WTC11 (cell line): ENCODE results near the gene VAMP1. TPM values are rescaled to one million over a fixed set of nuclear protein-coding genes. Genes with fewer than 3 reads are reported as not detected.

Experiments
- ATAC-seq: fragments of 200-7000 bp; cut with Tn5 transposase; 2 replicates; pipeline ENCODE4 v1.10.0; 2021; ENCODE audit warnings: mild to moderate bottlenecking, moderate library complexity
- CTCF ChIA-PET: fragments of 300-600 bp; sonication (Branson Sonifier 250); formaldehyde crosslinking; loops from one replicate; lab custom pipeline; 2021; ENCODE audit warnings: antibody characterized with exemption; lab: Charles Lee
- POLR2A ChIA-PET: fragments of 350-600 bp; sonication (Branson Sonifier 250); formaldehyde crosslinking; loops from one replicate; lab custom pipeline; 2021; ENCODE audit warnings: antibody characterized with exemption; lab: Charles Lee
- DNase-seq: peaks from one replicate; pipeline ENCODE4 v3.0.0; 2021; ENCODE audit warnings: low spot score
- H3K27ac Mint-ChIP-seq: 2 replicates; pipeline ENCODE4 v1.8.0; 2021; ENCODE audit warnings: mixed read lengths
- H3K27me3 Mint-ChIP-seq: 2 replicates; pipeline ENCODE4 v1.8.0; 2021; ENCODE audit warnings: low read depth, mild to moderate bottlenecking, moderate library complexity, mixed read lengths
- H3K36me3 Mint-ChIP-seq: 2 replicates; pipeline ENCODE4 v1.8.0; 2021; ENCODE audit warnings: mixed read lengths
- H3K4me1 Mint-ChIP-seq: 2 replicates; pipeline ENCODE4 v1.8.0; 2022; ENCODE audit warnings: mixed read lengths
- H3K4me3 Mint-ChIP-seq: 2 replicates; pipeline ENCODE4 v1.8.0; 2021; ENCODE audit warnings: mild to moderate bottlenecking, moderate library complexity, mixed read lengths
- H3K9me3 Mint-ChIP-seq: 2 replicates; pipeline ENCODE4 v1.8.0; 2021; ENCODE audit warnings: mixed read lengths
- CBFB ChIP-seq: sonication (generic); formaldehyde crosslinking; IDR thresholded peaks from 2 replicates; pipeline ENCODE4 v1.8.1; 2022; ENCODE audit warnings: mild to moderate bottlenecking, low read depth, missing genetic modification reagents
- CDX4 ChIP-seq: fragments of 250-450 bp; sonication (Bioruptor Pico); IDR thresholded peaks from 2 replicates; pipeline ENCODE4 v1.9.0; 2021; ENCODE audit warnings: moderate library complexity, mild to moderate bottlenecking, inconsistent platforms, borderline replicate concordance
- CREM ChIP-seq: sonication (generic); formaldehyde crosslinking; IDR thresholded peaks from 2 replicates; pipeline ENCODE4 v1.8.1; 2022; ENCODE audit warnings: mild to moderate bottlenecking, missing genetic modification reagents, moderate library complexity
- ESRRA ChIP-seq: sonication (generic); formaldehyde crosslinking; IDR thresholded peaks from 2 replicates; pipeline ENCODE4 v1.8.1; 2022; ENCODE audit warnings: mild to moderate bottlenecking, missing genetic modification reagents, borderline replicate concordance
- JUN ChIP-seq: sonication (generic); formaldehyde crosslinking; IDR thresholded peaks from 2 replicates; pipeline ENCODE4 v1.8.0; 2023; ENCODE audit warnings: mild to moderate bottlenecking, missing genetic modification reagents
- NR2C2 ChIP-seq: sonication (generic); formaldehyde crosslinking; IDR thresholded peaks from 2 replicates; pipeline ENCODE4 v1.8.0; 2022; ENCODE audit warnings: mild to moderate bottlenecking, missing genetic modification reagents
- OVOL2 ChIP-seq: fragments of 250-450 bp; sonication (Bioruptor Pico); IDR thresholded peaks from 2 replicates; pipeline ENCODE4 v1.9.0; 2021; ENCODE audit warnings: mild to moderate bottlenecking, borderline replicate concordance
- SMAD4 ChIP-seq: sonication (generic); formaldehyde crosslinking; IDR thresholded peaks from 2 replicates; pipeline ENCODE4 v1.8.0; 2022; ENCODE audit warnings: mild to moderate bottlenecking, missing genetic modification reagents
- SOX15 ChIP-seq: fragments of 250-450 bp; sonication (Bioruptor Pico); IDR thresholded peaks from 2 replicates; pipeline ENCODE4 v1.9.0; 2021; ENCODE audit warnings: mild to moderate bottlenecking
- TCF7 ChIP-seq: sonication (generic); formaldehyde crosslinking; IDR thresholded peaks from 2 replicates; pipeline ENCODE4 v1.8.0; 2022; ENCODE audit warnings: mild to moderate bottlenecking, low read depth, missing genetic modification reagents, moderate library complexity
- ZNF281 ChIP-seq: sonication (generic); formaldehyde crosslinking; IDR thresholded peaks from 2 replicates; pipeline ENCODE4 v1.8.0; 2023; ENCODE audit warnings: mild to moderate bottlenecking, missing genetic modification reagents
- ZNF317 ChIP-seq: sonication (generic); formaldehyde crosslinking; IDR thresholded peaks from 2 replicates; pipeline ENCODE4 v1.8.1; 2023; ENCODE audit warnings: low read depth, mild to moderate bottlenecking, moderate library complexity, missing genetic modification reagents, borderline replicate concordance
- ZNF512 ChIP-seq: sonication (generic); formaldehyde crosslinking; IDR thresholded peaks from 2 replicates; pipeline ENCODE4 v1.8.1; 2022; ENCODE audit warnings: missing genetic modification reagents, borderline replicate concordance
- total RNA-seq: library from RNA; stranded (reverse); gene quantifications from 3 replicates; pipeline ENCODE4 v1.2.3, GENCODE V29; 2021
- TF ChIP-seq, protein P1 (sequence below): fragments of 250-450 bp; sonication (Bioruptor Pico); IDR thresholded peaks from 2 replicates; pipeline ENCODE4 v2.1.2; 2022; ENCODE audit warnings: mild to moderate bottlenecking, moderate library complexity
- TF ChIP-seq, protein P2 (sequence below): fragments of 200-600 bp; IDR thresholded peaks from 2 replicates; pipeline ENCODE4 v1.8.0; 2022; ENCODE audit warnings: antibody characterized with exemption
- TF ChIP-seq, protein P3 (sequence below): sonication (generic); formaldehyde crosslinking; IDR thresholded peaks from 2 replicates; pipeline ENCODE4 v1.8.0; 2022; ENCODE audit warnings: missing genetic modification reagents
- TF ChIP-seq, protein P4 (sequence below): sonication (generic); formaldehyde crosslinking; IDR thresholded peaks from 2 replicates; pipeline ENCODE4 v1.8.0; 2022; ENCODE audit warnings: mild to moderate bottlenecking, missing genetic modification reagents
- TF ChIP-seq, protein P5 (sequence below): sonication (generic); formaldehyde crosslinking; IDR thresholded peaks from 2 replicates; pipeline ENCODE4 v1.8.1; 2023; ENCODE audit warnings: mild to moderate bottlenecking, moderate library complexity, missing genetic modification reagents

Gene VAMP1
- total RNA-seq, 1 experiment from 2014 or later, result 14.3 TPM

DNA sequence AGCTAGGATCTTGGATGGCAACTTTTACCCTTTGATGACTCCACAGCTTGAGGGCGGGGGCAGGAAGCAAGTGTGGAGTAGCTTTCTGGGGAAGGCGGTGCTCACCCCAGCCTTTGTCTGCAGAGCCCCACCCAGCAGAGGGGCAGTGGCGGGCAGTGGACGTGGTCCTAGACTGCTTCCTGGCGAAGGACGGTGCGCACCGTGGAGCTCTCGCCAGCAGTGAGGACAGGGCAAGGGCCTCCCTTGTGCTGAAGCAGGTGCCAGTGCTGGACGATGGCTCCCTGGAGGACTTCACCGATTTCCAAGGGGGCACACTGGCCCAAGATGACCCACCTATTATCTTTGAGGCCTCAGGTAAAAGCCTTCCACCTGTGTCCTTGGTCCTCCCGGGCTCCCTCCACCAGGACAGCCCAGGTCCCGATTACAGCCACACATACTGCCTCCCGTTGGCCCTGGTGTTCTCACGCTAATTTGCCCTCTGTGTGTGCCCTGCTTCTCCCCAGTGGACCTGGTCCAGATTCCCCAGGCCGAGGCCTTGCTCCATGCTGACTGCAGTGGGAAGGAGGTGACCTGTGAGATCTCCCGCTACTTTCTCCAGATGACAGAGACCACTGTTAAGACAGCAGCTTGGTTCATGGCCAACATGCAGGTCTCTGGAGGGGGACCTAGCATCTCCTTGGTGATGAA lies 17.4 kb downstream of the VAMP1 start:
- ChIA-PET POLR2A (interaction anchor here (1.4 kb wide), 1 partner anchor 86 kb away, joined by 4 read pairs; no protein-coding TSS in a partner anchor), CTCF (interaction anchor here (1.2 to 3.9 kb wide), 3 partner anchors 12 to 464 kb away, joined by 3 to 39 read pairs (median 14); no protein-coding TSS in a partner anchor)
- Mint-ChIP-seq H3K27me3 (no peaks in the 10 kb centered on the region), H3K4me3 (no peak overlapping the region), H3K27ac (peak overlapping the region; percentile 87), H3K4me1 (peaks cover 39% of the 10 kb centered on the region), H3K36me3 (no peaks in the 10 kb centered on the region), H3K9me3 (no peaks in the 10 kb centered on the region)
- ATAC-seq (no peak), DNase-seq (peak; percentile 10)
- TF ChIP-seq, protein P1, sequence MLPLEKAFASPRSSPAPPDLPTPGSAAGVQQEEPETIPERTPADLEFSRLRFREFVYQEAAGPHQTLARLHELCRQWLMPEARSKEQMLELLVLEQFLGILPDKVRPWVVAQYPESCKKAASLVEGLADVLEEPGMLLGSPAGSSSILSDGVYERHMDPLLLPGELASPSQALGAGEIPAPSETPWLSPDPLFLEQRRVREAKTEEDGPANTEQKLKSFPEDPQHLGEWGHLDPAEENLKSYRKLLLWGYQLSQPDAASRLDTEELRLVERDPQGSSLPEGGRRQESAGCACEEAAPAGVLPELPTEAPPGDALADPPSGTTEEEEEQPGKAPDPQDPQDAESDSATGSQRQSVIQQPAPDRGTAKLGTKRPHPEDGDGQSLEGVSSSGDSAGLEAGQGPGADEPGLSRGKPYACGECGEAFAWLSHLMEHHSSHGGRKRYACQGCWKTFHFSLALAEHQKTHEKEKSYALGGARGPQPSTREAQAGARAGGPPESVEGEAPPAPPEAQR (CRISPR knock-in tag), result no peak
- TF ChIP-seq CREM (no peak), ZNF317 (CRISPR knock-in tag) (no peak), ZNF512 (no peak), NR2C2 (CRISPR knock-in tag) (no peak), SOX15 (no peak), CBFB (CRISPR knock-in tag) (no peak), JUN (CRISPR knock-in tag) (no peak), ZNF281 (CRISPR knock-in tag) (no peak), SMAD4 (CRISPR knock-in tag) (no peak), CDX4 (CRISPR knock-in tag) (no peak), ESRRA (CRISPR knock-in tag) (no peak), TCF7 (CRISPR knock-in tag) (no peak), OVOL2 (CRISPR knock-in tag) (no peak)
- TF ChIP-seq, protein P2, sequence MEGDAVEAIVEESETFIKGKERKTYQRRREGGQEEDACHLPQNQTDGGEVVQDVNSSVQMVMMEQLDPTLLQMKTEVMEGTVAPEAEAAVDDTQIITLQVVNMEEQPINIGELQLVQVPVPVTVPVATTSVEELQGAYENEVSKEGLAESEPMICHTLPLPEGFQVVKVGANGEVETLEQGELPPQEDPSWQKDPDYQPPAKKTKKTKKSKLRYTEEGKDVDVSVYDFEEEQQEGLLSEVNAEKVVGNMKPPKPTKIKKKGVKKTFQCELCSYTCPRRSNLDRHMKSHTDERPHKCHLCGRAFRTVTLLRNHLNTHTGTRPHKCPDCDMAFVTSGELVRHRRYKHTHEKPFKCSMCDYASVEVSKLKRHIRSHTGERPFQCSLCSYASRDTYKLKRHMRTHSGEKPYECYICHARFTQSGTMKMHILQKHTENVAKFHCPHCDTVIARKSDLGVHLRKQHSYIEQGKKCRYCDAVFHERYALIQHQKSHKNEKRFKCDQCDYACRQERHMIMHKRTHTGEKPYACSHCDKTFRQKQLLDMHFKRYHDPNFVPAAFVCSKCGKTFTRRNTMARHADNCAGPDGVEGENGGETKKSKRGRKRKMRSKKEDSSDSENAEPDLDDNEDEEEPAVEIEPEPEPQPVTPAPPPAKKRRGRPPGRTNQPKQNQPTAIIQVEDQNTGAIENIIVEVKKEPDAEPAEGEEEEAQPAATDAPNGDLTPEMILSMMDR, result no peak
- TF ChIP-seq, protein P3, sequence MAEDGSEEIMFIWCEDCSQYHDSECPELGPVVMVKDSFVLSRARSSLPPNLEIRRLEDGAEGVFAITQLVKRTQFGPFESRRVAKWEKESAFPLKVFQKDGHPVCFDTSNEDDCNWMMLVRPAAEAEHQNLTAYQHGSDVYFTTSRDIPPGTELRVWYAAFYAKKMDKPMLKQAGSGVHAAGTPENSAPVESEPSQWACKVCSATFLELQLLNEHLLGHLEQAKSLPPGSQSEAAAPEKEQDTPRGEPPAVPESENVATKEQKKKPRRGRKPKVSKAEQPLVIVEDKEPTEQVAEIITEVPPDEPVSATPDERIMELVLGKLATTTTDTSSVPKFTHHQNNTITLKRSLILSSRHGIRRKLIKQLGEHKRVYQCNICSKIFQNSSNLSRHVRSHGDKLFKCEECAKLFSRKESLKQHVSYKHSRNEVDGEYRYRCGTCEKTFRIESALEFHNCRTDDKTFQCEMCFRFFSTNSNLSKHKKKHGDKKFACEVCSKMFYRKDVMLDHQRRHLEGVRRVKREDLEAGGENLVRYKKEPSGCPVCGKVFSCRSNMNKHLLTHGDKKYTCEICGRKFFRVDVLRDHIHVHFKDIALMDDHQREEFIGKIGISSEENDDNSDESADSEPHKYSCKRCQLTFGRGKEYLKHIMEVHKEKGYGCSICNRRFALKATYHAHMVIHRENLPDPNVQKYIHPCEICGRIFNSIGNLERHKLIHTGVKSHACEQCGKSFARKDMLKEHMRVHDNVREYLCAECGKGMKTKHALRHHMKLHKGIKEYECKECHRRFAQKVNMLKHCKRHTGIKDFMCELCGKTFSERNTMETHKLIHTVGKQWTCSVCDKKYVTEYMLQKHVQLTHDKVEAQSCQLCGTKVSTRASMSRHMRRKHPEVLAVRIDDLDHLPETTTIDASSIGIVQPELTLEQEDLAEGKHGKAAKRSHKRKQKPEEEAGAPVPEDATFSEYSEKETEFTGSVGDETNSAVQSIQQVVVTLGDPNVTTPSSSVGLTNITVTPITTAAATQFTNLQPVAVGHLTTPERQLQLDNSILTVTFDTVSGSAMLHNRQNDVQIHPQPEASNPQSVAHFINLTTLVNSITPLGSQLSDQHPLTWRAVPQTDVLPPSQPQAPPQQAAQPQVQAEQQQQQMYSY (CRISPR knock-in tag), result no peak
- TF ChIP-seq, protein P4, sequence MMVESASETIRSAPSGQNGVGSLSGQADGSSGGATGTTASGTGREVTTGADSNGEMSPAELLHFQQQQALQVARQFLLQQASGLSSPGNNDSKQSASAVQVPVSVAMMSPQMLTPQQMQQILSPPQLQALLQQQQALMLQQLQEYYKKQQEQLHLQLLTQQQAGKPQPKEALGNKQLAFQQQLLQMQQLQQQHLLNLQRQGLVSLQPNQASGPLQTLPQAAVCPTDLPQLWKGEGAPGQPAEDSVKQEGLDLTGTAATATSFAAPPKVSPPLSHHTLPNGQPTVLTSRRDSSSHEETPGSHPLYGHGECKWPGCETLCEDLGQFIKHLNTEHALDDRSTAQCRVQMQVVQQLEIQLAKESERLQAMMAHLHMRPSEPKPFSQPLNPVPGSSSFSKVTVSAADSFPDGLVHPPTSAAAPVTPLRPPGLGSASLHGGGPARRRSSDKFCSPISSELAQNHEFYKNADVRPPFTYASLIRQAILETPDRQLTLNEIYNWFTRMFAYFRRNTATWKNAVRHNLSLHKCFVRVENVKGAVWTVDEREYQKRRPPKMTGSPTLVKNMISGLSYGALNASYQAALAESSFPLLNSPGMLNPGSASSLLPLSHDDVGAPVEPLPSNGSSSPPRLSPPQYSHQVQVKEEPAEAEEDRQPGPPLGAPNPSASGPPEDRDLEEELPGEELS (CRISPR knock-in tag), result no peak
- TF ChIP-seq, protein P5, sequence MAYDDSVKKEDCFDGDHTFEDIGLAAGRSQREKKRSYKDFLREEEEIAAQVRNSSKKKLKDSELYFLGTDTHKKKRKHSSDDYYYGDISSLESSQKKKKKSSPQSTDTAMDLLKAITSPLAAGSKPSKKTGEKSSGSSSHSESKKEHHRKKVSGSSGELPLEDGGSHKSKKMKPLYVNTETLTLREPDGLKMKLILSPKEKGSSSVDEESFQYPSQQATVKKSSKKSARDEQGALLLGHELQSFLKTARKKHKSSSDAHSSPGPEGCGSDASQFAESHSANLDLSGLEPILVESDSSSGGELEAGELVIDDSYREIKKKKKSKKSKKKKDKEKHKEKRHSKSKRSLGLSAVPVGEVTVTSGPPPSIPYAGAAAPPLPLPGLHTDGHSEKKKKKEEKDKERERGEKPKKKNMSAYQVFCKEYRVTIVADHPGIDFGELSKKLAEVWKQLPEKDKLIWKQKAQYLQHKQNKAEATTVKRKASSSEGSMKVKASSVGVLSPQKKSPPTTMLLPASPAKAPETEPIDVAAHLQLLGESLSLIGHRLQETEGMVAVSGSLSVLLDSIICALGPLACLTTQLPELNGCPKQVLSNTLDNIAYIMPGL (CRISPR knock-in tag), result no peak
